GM19395 (cell line): ENCODE results near the gene ATP6V0A1.
"Not testable (repeated sequence)": the region's sequence is repeated elsewhere in the genome, so short reads cannot be mapped to it uniquely, and the experiment has no call there.

Experiments
- ATAC-seq: cut with Tn5 transposase; IDR thresholded peaks from one replicate; pipeline ENCODE4 v1.9.1; 2021; ENCODE audit warnings: mild to moderate bottlenecking, moderate library complexity; ENCODE audit not compliant: unreplicated experiment

The ATP6V0A1 gene

DNA sequence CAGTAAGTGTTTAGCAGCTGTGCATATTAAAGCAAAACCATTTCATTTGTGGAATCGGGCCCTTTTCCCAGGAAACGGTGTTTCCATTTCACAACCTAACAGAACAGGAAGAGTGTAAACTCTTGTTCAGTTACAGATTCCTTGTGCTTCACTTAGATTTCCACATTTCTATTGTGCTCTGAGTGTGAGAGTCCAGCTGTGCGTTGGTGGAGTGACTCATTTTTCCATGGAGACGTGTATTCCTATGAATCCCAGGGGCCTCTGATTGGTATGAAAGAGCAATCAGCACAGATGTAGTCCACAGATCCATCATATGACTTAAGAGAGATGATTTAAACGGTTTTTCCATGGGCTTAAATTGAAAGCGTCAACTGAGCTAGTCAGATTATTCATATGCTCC, 22.3 kb upstream of the ATP6V0A1 start:
- no peak for ATAC-seq

GRCh38 chr17:42438600-42439567, 19.8 kb upstream of the ATP6V0A1 start:
- no peak for ATAC-seq

- ATAC-seq: no peak
These were observed 17.1 kb upstream of the ATP6V0A1 start for GRCh38 chr17:42441371-42442195.

DNA sequence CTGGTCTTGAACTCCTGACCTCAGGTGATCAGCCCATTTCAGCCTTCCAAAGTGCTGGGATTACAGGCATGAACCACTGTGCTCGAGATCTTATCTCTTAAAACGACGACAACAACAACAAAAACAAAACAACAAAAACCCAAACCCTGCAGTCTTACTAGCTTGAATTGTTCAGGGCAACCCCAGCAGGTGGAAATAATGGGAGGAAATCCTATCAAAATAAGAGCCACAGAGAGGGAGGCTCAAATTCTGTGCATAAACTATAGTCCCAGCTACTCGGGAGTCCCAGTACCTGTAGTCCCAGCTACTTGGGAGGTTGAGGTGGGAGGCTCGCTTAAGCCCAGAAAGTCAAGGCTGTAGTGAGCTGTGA, 16.5 kb upstream of the ATP6V0A1 start:
- ATAC-seq: no peak

DNA sequence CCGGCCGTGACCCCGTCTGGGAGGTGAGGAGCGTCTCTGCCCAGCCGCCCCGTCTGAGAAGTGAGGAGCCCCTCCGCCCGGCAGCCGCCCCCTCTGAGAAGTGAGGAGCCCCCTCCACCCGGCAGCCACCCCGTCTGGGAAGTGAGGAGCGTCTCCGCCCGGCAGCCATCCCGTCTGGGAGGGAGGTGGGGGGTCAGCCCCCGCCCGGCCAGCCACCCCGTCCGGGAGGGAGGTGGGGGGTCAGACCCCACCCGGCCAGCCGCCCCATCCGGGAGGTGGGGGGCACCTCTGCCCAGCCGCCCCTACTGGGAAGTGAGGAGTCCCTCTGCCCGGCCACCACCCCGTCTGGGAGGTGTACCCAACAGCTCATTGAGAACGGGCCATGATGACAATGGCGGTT, 9.5 kb upstream of the ATP6V0A1 start:
- ATAC-seq: not testable (repeated sequence)

GRCh38 chr17:42449838-42450237, 8.8 kb upstream of the ATP6V0A1 start:
- ATAC-seq: not testable (repeated sequence)

- ATAC-seq: not testable (repeated sequence)
These were observed 7.4 kb upstream of the ATP6V0A1 start for GRCh38 chr17:42451270-42451669.

- no peak for ATAC-seq
These were observed 5.2 kb upstream of the ATP6V0A1 start for GRCh38 chr17:42453439-42453838.

DNA sequence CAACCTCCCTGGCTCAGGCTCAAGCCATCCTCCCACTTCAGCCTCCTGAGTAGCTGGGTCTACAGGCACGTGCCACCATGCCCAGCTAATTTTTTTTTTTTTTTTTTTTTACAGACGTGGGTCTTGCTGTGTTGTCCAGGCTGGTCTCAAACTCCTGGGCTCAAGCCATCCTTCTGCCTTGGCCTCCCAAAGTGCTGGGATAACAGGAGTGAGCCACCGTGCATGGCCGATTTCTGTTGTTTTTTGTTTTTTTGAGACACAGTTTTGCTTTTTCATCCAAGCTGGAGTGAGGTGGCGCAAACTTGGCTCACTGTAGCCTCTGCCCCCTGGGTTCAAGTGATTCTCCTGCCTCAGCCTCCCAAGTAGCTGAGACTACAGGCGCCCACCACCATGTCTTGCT, 3.7 kb upstream of the ATP6V0A1 start:
- not testable (repeated sequence) for ATAC-seq

- ATAC-seq: no peak
These were observed 2.2 kb upstream of the ATP6V0A1 start for GRCh38 chr17:42456223-42457106.

- ATAC-seq: no peak
These were observed 1.4 kb upstream of the ATP6V0A1 start for GRCh38 chr17:42457107-42457792.

- ATAC-seq: no peak
These were observed 650 bp downstream of the ATP6V0A1 start for GRCh38 chr17:42459256-42459800.

- ATAC-seq: no peak
These were observed 1.2 kb downstream of the ATP6V0A1 start for GRCh38 chr17:42459801-42460281.

GRCh38 chr17:42460371-42460770, 1.7 kb downstream of the ATP6V0A1 start:
- ATAC-seq: no peak

- ATAC-seq: no peak
These were observed 5.3 kb downstream of the ATP6V0A1 start for GRCh38 chr17:42463976-42464400.

DNA sequence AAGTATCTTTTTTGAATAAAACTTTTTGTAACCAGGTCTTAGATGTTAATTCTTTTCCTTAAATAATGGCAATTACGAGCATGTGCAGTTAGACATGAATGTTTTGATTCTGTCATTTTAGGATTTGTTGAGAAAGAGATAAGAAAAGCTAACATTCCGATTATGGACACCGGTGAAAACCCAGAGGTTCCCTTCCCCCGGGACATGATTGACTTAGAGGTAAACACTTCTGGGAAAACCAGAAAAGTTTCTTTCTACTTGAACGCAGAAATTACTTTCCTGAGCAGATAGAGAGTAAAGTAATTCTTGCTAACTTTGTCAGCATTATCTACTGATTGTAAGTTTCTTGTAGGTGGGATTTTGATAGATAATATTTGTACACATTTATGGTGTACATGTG, 9.2 kb downstream of the ATP6V0A1 start:
- no peak for ATAC-seq

DNA sequence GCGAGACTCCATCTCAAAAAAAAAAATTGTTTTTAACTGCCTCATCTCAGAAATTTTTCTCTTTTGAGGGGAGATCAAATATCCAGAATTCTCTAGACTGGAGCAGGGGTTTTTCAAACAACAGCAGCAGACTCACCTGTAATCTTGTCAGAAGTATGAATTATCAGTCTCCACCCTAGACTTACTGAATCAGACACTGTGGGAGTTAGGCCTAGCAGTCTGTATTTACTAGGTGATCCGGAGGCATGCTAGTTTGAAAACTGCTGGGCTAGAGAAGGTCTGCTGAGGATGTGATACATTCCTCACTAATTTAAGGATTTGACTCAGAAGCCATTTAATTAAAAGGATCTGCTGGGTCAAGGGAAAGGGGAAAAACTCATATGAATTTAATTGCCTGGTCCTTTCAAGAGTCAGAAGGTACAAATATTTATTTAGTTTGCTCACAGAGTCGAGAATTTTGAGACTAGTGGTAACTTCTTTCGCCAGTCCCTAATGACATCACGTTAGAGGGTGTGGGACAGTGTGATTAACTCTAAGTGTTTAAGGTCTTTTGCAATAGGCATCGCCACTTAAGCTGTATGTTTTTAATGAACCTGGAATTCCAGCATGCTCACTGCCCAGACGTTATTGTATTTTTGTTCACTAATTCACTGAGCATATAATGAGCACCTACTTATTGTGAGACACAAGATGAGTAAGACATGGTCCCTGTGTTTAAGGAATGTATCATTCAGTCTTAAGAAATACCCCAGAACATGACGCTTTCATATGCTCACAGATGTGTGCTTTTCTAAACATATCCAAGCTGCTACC, 14.2 kb downstream of the ATP6V0A1 start:
- ATAC-seq: no peak

- no peak for ATAC-seq
These were observed 15.6 kb downstream of the ATP6V0A1 start for GRCh38 chr17:42474276-42474675.

- no peak for ATAC-seq
These were observed 16.4 kb downstream of the ATP6V0A1 start for GRCh38 chr17:42475121-42475520.
